ENCODE results near the gene POLR2H. TPM values are rescaled to one million over a fixed set of nuclear protein-coding genes. Genes with fewer than 3 reads are reported as not detected.

The POLR2H gene
- polyA plus RNA-seq, 1 donor (not counting 4 experiments of a cell fraction or from before 2014, with no cell fraction given) = 202 TPM

- Histone ChIP-seq H3K36me3 (ENCODE audit: control insufficient read depth in 2 of 2, extremely low read depth in 1 of 2, insufficient read depth in 2 of 2, low read length in 2 of 2) (peaks cover 6 to 9% of the 10 kb centered on the region in 2 experiments), H3K9ac (ENCODE audit: control insufficient read depth, extremely low read depth, insufficient read depth, low read length) (no peak overlapping the region), H2AFZ (ENCODE audit: control insufficient read depth, low read length) (no peak overlapping the region), H3K4me1 (ENCODE audit: control insufficient read depth, extremely low read depth, insufficient read depth, low read length) (peaks cover 3% of the 10 kb centered on the region), H3K27me3 (ENCODE audit: control insufficient read depth, extremely low read depth, insufficient read depth, low read length) (peaks cover 38% of the 10 kb centered on the region), H3K27ac (ENCODE audit: control insufficient read depth, insufficient read depth, low read length) (no peak overlapping the region), H3K9me1 (ENCODE audit: control insufficient read depth, extremely low read depth, insufficient read depth, low read length) (no peaks in the 10 kb centered on the region), H3K9me3 (ENCODE audit: control insufficient read depth, low read depth, low read length) (no peaks in the 10 kb centered on the region), H3K4me3 (ENCODE audit: control insufficient read depth in 2 of 3, extremely low read depth in 1 of 3, insufficient read depth in 2 of 3, low read depth in 1 of 3, low read length in 3 of 3) (no peak overlapping the region), H4K20me1 (ENCODE audit: control insufficient read depth, extremely low read depth, insufficient read depth, low read length) (no peaks in the 10 kb centered on the region), H3K79me2 (ENCODE audit: control insufficient read depth, insufficient read depth, low read length) (no peaks in the 10 kb centered on the region), H3K4me2 (ENCODE audit: control insufficient read depth, extremely low read depth, insufficient read depth, low read depth, low read length) (no peak overlapping the region)
- dilution Hi-C loops (cut with MboI; ENCODE audit: extremely low pct_ligation_motif_present, low sequenced_read_pairs) = no loop called here
- no peak for DNase-seq (ENCODE audit: low read depth, low spot score)
- no peak for TF ChIP-seq EZH2 (IDR thresholded peaks at IDR 0.05; ENCODE audit: low read length)
- TF ChIP-seq CTCF (optimal IDR thresholded peaks at IDR 0.05 in 1 of 3, IDR thresholded peaks at IDR 0.05 in 1 of 3, conservative IDR thresholded peaks at IDR 0.05 in 1 of 3; ENCODE audit: extremely low read depth in 1 of 3, insufficient read depth in 2 of 3, low read length in 3 of 3) = no peak
- FAIRE-seq = no peak
Measured at GRCh38 chr3:184373422-184373821, 11.9 kb downstream of the POLR2H start.

- H3K36me3 ChIP-seq (ENCODE audit: control insufficient read depth in 2 of 2, extremely low read depth in 1 of 2, insufficient read depth in 2 of 2, low read length in 2 of 2) = no peaks in the 10 kb centered on the region
- H3K4me2 ChIP-seq (ENCODE audit: control insufficient read depth, extremely low read depth, insufficient read depth, low read depth, low read length) = no peak overlapping the region
- H3K9me1 ChIP-seq (ENCODE audit: control insufficient read depth, extremely low read depth, insufficient read depth, low read length) = no peaks in the 10 kb centered on the region
- peaks cover 3% of the 10 kb centered on the region for H3K4me1 ChIP-seq (ENCODE audit: control insufficient read depth, extremely low read depth, insufficient read depth, low read length)
- FAIRE-seq (no peak), DNase-seq (ENCODE audit: low read depth, low spot score) (no peak)
- TF ChIP-seq CTCF (optimal IDR thresholded peaks at IDR 0.05 in 1 of 3, IDR thresholded peaks at IDR 0.05 in 1 of 3, conservative IDR thresholded peaks at IDR 0.05 in 1 of 3; ENCODE audit: extremely low read depth in 1 of 3, insufficient read depth in 2 of 3, low read length in 3 of 3) (no peak), EZH2 (IDR thresholded peaks at IDR 0.05; ENCODE audit: low read length) (no peak)
- no peak overlapping the region for H3K4me3 ChIP-seq (ENCODE audit: control insufficient read depth in 2 of 3, extremely low read depth in 1 of 3, insufficient read depth in 2 of 3, low read depth in 1 of 3, low read length in 3 of 3)
- H3K27me3 ChIP-seq (ENCODE audit: control insufficient read depth, extremely low read depth, insufficient read depth, low read length) = peaks cover 58% of the 10 kb centered on the region
- H3K79me2 ChIP-seq (ENCODE audit: control insufficient read depth, insufficient read depth, low read length) = no peaks in the 10 kb centered on the region
- H3K9ac ChIP-seq (ENCODE audit: control insufficient read depth, extremely low read depth, insufficient read depth, low read length) = no peak overlapping the region
- H2AFZ ChIP-seq (ENCODE audit: control insufficient read depth, low read length) = no peak overlapping the region
- H3K9me3 ChIP-seq (ENCODE audit: control insufficient read depth, low read depth, low read length) = no peaks in the 10 kb centered on the region
- dilution Hi-C loops (cut with MboI; ENCODE audit: extremely low pct_ligation_motif_present, low sequenced_read_pairs) = no loop called here
- H4K20me1 ChIP-seq (ENCODE audit: control insufficient read depth, extremely low read depth, insufficient read depth, low read length) = no peaks in the 10 kb centered on the region
- H3K27ac ChIP-seq (ENCODE audit: control insufficient read depth, insufficient read depth, low read length) = no peak overlapping the region
Measured at GRCh38 chr3:184375747-184376461, 14.4 kb downstream of the POLR2H start.
